GM23248 (cell line): ENCODE measurements around the gene DAG1.

Experiments used
- EZH2 ChIP-seq: fragments of 200-600 bp; sonication (generic); IDR thresholded peaks from 2 replicates; pipeline ENCODE4 v1.6.1; 2018; ENCODE audit warnings: antibody characterized with exemption, mild to moderate bottlenecking; ENCODE audit not compliant: insufficient read depth, poor library complexity, severe bottlenecking
- EZH2phosphoT487 ChIP-seq: fragments of 200-600 bp; sonication (generic); IDR thresholded peaks from 2 replicates; pipeline ENCODE4 v1.6.1; 2018; ENCODE audit warnings: antibody characterized with exemption, moderate library complexity, mild to moderate bottlenecking, low read depth; ENCODE audit not compliant: insufficient read depth

DNA sequence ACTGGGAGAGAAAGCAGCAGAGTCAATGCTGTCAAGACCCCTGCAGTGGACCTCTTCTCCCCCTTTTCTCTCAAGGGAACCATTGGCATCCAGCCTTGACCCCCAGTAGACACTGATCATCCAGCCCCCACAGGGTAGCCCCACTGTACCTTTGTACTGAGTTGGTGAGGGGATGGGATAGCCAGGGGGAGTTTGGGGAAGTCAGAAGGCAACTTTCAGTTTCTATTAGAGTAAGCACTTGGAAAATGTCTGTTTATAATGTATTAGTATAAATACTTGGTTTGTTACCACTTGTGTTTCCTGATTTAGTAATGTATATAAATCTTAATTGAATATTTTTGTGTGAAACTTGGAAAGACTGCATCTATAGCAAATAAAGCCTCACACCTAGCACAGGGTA, 25.0 kb downstream of the DAG1 start:
- TF ChIP-seq EZH2: no peak
- no peak for TF ChIP-seq EZH2phosphoT487
